Ectodermal cell (in vitro differentiated cells): ENCODE data around the gene ASB13.

Source experiments
- H3K27ac ChIP-seq: 2 replicates; pipeline ENCODE4 v1.7.0; 2013; ENCODE audit warnings: mild to moderate bottlenecking, low read depth, low read length; ENCODE audit not compliant: insufficient read depth, poor library complexity, severe bottlenecking
- H3K27me3 ChIP-seq: 2 replicates; pipeline ENCODE4 v1.7.0; 2013; ENCODE audit warnings: mild to moderate bottlenecking, low read length; ENCODE audit not compliant: insufficient read depth, control insufficient read depth, poor library complexity, severe bottlenecking
- H3K36me3 ChIP-seq: one replicate; pipeline ENCODE4 v1.7.0; 2013; ENCODE audit warnings: low read length; ENCODE audit not compliant: control insufficient read depth, insufficient read depth
- H3K4me1 ChIP-seq: one replicate; pipeline ENCODE4 v1.7.0; 2013; ENCODE audit warnings: low read length; ENCODE audit not compliant: control insufficient read depth, insufficient read depth
- H3K4me3 ChIP-seq: 2 replicates; pipeline ENCODE4 v1.7.0; 2013; ENCODE audit warnings: low read depth, low read length, control low read depth; ENCODE audit not compliant: insufficient read depth
- H3K9me3 ChIP-seq: 2 replicates; pipeline ENCODE4 v1.7.0; 2013; ENCODE audit warnings: mild to moderate bottlenecking, low read length, moderate library complexity; ENCODE audit not compliant: control insufficient read depth
- WGBS, 2 experiments: methylation state at CpG; one replicate each; pipeline ENCODE4 v1.1.7; 2013; ENCODE audit warnings: missing lambda C conversion rate in 2 of 2; 5-methylcytosine and 5-hydroxymethylcytosine counted together

The ASB13 gene

DNA sequence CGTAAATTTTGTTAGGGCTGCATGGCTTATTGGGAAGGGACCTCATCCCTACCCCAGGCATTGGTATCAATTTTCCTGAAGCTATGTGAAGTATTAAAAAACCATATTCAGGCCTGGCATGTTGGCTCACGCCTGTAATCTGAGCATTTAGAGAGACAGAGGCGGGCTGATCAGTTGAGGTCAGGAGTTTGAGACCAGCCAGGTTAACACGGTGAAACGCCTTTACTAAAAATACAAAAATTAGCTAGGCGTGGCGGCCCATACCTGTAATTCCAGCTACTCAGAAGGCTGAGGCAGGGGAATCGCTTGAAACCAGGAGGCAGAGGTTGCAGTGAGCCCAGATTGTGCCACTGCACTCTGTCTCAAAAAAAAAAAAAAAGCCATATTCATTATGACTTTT lies 25.4 kb upstream of the ASB13 start:
- Histone ChIP-seq H3K27me3 (no peaks in the 10 kb centered on the region), H3K9me3 (no peaks in the 10 kb centered on the region), H3K4me1 (peaks cover 8% of the 10 kb centered on the region), H3K4me3 (peak overlapping the region; percentile 66), H3K27ac (no peak overlapping the region), H3K36me3 (no peaks in the 10 kb centered on the region)
- WGBS, 2 experiments = 71 to 74% methylated on average over 8 of the region's 8 CpGs

DNA sequence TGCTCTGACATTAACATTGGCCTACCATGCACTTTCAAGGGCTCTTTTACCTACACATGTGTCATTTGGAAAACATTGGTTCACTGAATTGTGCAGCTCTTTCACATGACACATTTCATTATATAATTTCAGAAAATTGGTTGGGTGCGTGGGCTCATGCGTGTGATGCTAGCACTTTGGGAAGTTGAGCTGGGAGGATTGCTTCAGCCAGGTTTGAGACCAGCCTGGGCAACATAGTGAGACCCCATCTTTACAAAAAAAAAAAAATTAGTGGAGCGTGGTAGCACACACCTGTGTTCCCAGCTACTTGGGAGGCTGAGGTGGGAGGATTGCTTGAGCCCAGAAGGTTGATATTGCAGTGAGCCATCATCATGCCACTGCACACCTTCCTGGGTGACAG lies 22.2 kb upstream of the ASB13 start:
- Histone ChIP-seq H3K27ac (no peak overlapping the region), H3K36me3 (no peaks in the 10 kb centered on the region), H3K27me3 (peaks cover 5% of the 10 kb centered on the region), H3K4me3 (no peak overlapping the region), H3K9me3 (no peaks in the 10 kb centered on the region), H3K4me1 (peaks cover 8% of the 10 kb centered on the region)
- 93 to 99% methylated on average over 3 of the region's 3 CpGs for WGBS, 2 experiments

DNA sequence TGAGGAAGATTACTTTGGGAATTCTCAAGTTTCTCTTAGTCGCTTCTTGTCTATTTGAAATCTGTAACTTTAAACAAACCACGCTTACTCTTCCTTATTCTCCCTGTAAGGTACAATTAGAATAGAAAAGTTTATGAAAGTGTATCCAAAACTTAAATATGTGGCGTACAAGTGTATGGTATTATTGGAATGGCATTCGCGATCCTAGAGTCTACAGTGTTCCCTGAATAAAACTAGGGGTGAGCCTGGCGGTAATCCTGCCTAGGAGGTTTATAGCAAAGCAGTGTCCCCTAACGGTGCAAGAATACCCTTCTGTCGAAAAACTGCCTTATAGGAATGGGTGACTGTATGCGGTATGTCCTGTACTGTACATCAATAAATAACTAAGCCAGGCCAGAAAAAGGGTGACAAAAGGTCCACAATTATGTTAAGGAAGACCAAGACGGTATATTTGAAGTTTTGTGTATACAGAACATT lies 19.4 kb upstream of the ASB13 start:
- 21 to 24% methylated on average over 8 of the region's 10 CpGs for WGBS, 2 experiments
- H3K4me1 ChIP-seq = no peaks in the 10 kb centered on the region
- peak overlapping the region; percentile 83 for H3K4me3 ChIP-seq
- peaks cover 25% of the 10 kb centered on the region for H3K27me3 ChIP-seq
- no peaks in the 10 kb centered on the region for H3K9me3 ChIP-seq
- no peak overlapping the region for H3K27ac ChIP-seq
- no peaks in the 10 kb centered on the region for H3K36me3 ChIP-seq

DNA sequence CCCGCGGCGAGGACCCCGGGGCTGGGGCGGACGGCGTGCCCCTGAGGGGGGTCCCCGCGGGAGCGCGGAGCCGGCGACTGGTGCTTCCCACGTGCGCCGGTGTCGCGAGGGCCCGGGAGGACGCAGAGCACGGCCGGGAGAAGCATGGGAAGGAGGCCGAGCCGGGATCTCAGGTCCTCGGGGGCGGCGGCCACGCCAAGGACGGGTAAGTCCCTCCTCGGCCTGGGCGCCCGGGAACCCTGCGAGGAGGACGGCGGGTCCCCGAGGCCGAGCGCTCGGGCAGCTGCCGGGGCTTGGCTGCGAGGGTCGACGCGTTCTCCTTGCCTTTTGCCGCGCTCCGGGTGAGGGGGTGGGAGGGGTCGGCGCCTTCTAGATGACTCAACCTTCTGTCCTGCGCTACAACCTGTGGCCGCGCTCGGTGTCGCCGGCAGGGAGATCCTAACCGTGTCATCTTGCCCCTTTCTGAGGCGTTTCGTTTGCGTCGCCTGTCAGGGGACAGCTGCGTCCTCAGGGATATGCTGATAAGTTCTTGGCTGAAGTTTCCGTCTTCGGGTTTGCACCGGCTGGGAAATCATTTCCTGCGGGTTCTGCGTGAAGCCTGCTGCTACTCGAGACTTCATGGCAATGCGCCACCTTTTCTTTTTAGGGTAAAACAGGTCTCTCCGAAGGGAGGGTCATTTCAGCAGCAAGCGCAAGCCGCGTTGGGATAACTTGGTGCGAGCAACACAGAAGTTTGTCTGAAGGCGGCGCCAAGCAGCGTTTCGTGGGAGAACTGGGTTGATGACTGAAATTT lies 18.8 kb upstream of the ASB13 start:
- Histone ChIP-seq H3K4me3 (peak overlapping the region; percentile 83), H3K4me1 (no peaks in the 10 kb centered on the region), H3K9me3 (no peaks in the 10 kb centered on the region), H3K27me3 (peaks cover 29% of the 10 kb centered on the region), H3K27ac (peak overlapping the region; percentile 75), H3K36me3 (no peaks in the 10 kb centered on the region)
- WGBS, 2 experiments = 0 to 1% methylated on average over 77 of the region's 77 CpGs

DNA sequence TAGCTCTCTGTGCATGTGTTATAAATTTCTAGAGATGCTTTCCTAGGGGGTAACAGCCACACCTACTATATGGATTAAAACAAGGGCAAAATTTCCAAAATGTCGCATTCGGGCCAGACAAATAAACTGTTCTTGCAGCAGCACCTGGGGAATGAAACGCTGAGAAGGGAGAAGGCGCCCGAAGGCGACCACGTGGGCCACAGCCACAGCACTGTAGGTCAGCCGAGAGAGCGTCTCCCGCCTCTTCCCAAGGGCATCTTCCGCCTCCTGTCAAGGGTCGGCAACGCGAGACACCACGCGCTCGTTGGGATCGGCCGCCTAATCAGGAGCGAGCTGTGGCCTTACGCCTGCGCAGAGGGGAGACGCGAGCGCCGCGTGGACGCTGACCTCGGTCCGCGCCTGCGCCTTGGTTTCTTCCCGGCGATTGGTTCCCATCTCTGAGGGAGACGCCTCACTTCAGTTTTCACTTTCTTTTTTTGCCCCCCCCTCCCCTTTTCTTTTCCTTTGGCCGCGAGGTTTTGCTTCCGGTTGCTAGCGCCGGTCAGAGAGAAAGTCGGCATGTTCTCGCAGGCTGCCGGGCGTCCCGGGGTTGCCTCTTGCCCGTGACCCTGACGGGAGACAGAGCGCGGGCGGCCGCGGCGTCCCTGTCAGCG lies 18.0 kb upstream of the ASB13 start, which contains the start of gene TASOR2:
Gene TASOR2, plus strand, starts transcription at position 521 of the 653 bp plus-strand sequence. CDS start 35,805 bp downstream, outside the sequence.
- no peaks in the 10 kb centered on the region for H3K9me3 ChIP-seq
- peaks cover 35% of the 10 kb centered on the region for H3K27me3 ChIP-seq
- WGBS, 2 experiments = 3 to 5% methylated on average over 54 of the region's 54 CpGs
- H3K27ac ChIP-seq = peak within 1 kb of the TSS; percentile 75
- peak within 1 kb of the TSS; percentile 83 for H3K4me3 ChIP-seq
- no peaks in the 10 kb centered on the region for H3K4me1 ChIP-seq
- no peaks in the 10 kb centered on the region for H3K36me3 ChIP-seq

DNA sequence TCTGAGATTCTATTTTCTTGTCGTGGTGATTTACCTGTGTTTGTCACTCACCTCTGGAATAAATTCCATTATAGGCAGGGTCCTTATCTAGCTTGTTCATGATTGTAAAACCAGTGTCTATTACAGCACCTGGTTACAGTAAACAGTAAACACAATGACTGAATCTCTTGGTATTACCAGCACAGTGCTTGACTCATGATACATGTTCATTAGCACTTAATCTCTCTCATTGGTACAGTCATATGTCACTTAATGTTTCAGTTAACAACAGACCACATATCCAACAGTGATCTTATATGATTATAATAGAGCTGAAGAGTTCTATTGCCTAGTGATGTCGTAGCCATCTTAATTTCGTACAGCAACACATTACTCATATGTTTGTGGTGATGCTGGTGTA lies 16.7 kb upstream of the ASB13 start:
- Histone ChIP-seq H3K4me1 (no peaks in the 10 kb centered on the region), H3K27ac (no peak overlapping the region), H3K36me3 (no peaks in the 10 kb centered on the region), H3K27me3 (peaks cover 49% of the 10 kb centered on the region), H3K4me3 (no peak overlapping the region), H3K9me3 (no peaks in the 10 kb centered on the region)
- 89% methylated on average over 3 of the region's 3 CpGs for WGBS, 2 experiments

DNA sequence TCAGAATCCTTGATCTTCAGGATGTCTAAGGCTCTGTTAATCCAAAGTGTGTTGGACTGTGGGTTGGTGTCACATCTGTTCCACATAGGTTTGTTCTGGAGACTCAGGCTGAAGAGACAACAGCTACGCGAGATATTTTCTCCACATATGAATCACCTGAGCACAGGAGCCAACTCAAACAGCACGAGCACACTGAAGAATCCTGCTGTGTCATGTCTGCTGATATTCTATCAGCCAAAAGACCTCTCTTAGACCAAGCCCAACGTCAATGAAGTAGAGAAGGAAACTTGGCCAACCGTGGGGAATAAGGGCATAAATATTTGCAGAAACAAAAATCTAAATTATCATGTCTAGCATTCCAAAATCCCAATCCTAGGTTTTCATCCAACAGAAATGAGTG lies 15.5 kb upstream of the ASB13 start:
- no peaks in the 10 kb centered on the region for H3K9me3 ChIP-seq
- no peak overlapping the region for H3K4me3 ChIP-seq
- no peaks in the 10 kb centered on the region for H3K4me1 ChIP-seq
- whole genome bisulfite sequencing, 2 experiments = 85 to 88% methylated on average over 4 to 5 of the region's 5 CpGs
- H3K27ac ChIP-seq = no peak overlapping the region
- peaks cover 59% of the 10 kb centered on the region for H3K27me3 ChIP-seq
- no peaks in the 10 kb centered on the region for H3K36me3 ChIP-seq

DNA sequence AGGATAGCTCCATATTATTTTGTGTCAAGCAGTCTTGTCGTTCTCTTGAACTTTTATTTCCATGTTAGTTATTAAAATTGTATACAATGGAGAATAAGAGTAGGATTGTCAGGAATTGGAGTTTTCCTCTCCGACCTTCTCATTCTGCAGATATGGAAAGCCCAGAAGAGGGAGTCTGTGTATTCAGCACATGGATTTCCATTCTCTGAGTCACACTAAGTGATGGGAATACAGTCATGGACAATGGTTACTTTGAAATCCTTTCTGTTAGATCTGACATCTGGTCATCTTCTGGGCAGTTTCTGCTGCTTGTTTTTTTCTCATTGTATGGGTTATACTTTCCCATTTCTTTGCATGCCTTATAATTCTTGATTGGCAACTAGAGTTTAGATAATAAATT lies 13.2 kb upstream of the ASB13 start:
- Histone ChIP-seq H3K4me1 (no peaks in the 10 kb centered on the region), H3K27me3 (peaks cover 59% of the 10 kb centered on the region), H3K36me3 (no peaks in the 10 kb centered on the region), H3K4me3 (no peak overlapping the region), H3K9me3 (no peaks in the 10 kb centered on the region), H3K27ac (no peak overlapping the region)
- 85% methylated on average over 2 of the region's 2 CpGs for WGBS, 2 experiments

DNA sequence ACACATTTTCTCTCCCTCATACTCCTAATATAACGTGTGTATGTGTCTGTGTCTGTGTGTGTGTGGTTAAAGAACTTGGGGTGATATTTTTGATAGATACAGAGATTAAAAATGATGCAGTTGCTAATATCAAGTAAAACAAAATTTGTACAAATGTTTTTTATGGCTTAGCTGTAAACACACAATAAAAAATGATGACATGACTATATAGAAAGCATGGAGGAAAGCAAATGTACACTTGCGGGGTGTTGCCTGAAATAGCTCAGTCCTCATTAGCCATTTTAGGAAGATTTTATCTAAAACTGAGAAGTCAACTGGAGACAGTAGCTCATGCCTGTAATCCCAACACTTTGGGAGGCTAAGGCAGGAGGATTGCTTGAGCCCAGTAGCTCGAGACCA lies 12.6 kb upstream of the ASB13 start:
- Histone ChIP-seq H3K36me3 (no peaks in the 10 kb centered on the region), H3K9me3 (no peaks in the 10 kb centered on the region), H3K4me3 (no peak overlapping the region), H3K27ac (no peak overlapping the region), H3K27me3 (peaks cover 59% of the 10 kb centered on the region), H3K4me1 (no peaks in the 10 kb centered on the region)
- WGBS, 2 experiments = 91 to 100% methylated on average over 1 to 2 of the region's 3 CpGs

DNA sequence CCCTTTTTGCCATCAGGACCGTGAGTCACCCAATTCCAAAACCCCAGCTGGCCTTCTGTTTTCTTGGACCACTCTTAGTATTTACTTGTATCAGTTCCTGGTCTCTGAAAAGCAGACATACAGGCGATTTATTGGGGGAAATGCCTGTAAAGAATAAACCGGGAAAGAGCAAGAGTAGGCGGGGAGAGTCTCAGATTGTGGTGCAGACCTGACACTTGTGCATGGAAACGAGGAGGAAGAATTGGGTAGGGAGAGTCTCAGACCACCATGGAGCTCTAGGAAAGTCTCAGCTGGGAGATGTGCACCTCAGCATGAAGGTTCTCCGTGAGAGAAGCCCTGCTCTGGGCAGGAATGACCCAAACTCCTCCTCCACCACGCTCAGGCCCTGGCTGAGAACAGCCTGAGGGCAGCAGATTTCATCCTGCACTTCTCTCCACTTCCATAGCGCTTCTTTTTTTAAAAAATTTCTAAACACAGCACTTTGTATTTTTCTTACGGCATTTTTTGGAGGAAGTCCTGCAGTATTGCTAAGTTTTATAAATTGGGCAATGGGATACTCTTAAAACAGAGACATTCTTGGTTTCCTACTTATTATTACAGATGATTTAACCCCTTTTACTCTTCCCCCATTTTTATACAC lies 12.1 kb upstream of the ASB13 start:
- H3K27me3 ChIP-seq = peaks cover 54% of the 10 kb centered on the region
- H3K27ac ChIP-seq = no peak overlapping the region
- no peaks in the 10 kb centered on the region for H3K36me3 ChIP-seq
- no peaks in the 10 kb centered on the region for H3K9me3 ChIP-seq
- no peak overlapping the region for H3K4me3 ChIP-seq
- WGBS, 2 experiments = 75 to 82% methylated on average over 8 to 9 of the region's 9 CpGs
- no peaks in the 10 kb centered on the region for H3K4me1 ChIP-seq
